H7 (cell line): ENCODE data around the gene PTPN3. TPM values are rescaled to one million over a fixed set of nuclear protein-coding genes. Genes with fewer than 3 reads are reported as not detected.

Experiments used
- DNase-seq: peaks from one replicate; pipeline ENCODE4 v3.0.0; 2012
- H3K27me3 ChIP-seq: 2 replicates; pipeline ENCODE4 v1.6.0; 2011; ENCODE audit warnings: mild to moderate bottlenecking, low read length; ENCODE audit not compliant: control insufficient read depth, insufficient read depth
- H3K36me3 ChIP-seq: replicated peaks from 2 replicates; pipeline ENCODE4 v1.5.1; 2011; ENCODE audit warnings: low read length; ENCODE audit not compliant: control insufficient read depth, insufficient read depth
- H3K4me3 ChIP-seq: 2 replicates; pipeline ENCODE4 v1.5.1; 2011; ENCODE audit warnings: low read depth, mild to moderate bottlenecking, control low read depth, low read length, moderate library complexity; ENCODE audit not compliant: insufficient read depth
- total RNA-seq: library from RNA; depleted of rRNA; stranded (reverse); fragments of >200 nt; shearing (Covaris generic); gene quantifications from 2 replicates; pipeline ENCODE4 v1.2.3, GENCODE V29; 2014

PTPN3 gene
- total RNA-seq, 1 experiment from 2014 or later: 0.62 TPM

- no peaks in the 10 kb centered on the region for H3K27me3 ChIP-seq
- no peak overlapping the region for H3K4me3 ChIP-seq
- no peaks in the 10 kb centered on the region for H3K36me3 ChIP-seq
- DNase-seq: no peak
Observed at GRCh38 chr9:109444771-109445320, 53.3 kb downstream of the PTPN3 start.

GRCh38 chr9:109442716-109443115 is 55.4 kb downstream of the PTPN3 start:
- no peak for DNase-seq
- Histone ChIP-seq H3K36me3 (no peaks in the 10 kb centered on the region), H3K4me3 (no peak overlapping the region), H3K27me3 (no peaks in the 10 kb centered on the region)

GRCh38 chr9:109441296-109441695 is 56.8 kb downstream of the PTPN3 start:
- DNase-seq: peak; percentile 61
- no peaks in the 10 kb centered on the region for H3K36me3 ChIP-seq
- no peak overlapping the region for H3K4me3 ChIP-seq
- H3K27me3 ChIP-seq: no peaks in the 10 kb centered on the region

- Histone ChIP-seq H3K27me3 (no peaks in the 10 kb centered on the region), H3K36me3 (no peaks in the 10 kb centered on the region), H3K4me3 (no peak overlapping the region)
- DNase-seq: peak; percentile 76
Observed at GRCh38 chr9:109440797-109441287, 57.3 kb downstream of the PTPN3 start.

- Histone ChIP-seq H3K36me3 (no peaks in the 10 kb centered on the region), H3K27me3 (no peaks in the 10 kb centered on the region), H3K4me3 (no peak overlapping the region)
- no peak for DNase-seq
Observed at GRCh38 chr9:109440117-109440515, 58.0 kb downstream of the PTPN3 start.

- Histone ChIP-seq H3K4me3 (no peak overlapping the region), H3K36me3 (no peaks in the 10 kb centered on the region), H3K27me3 (no peaks in the 10 kb centered on the region)
- DNase-seq: no peak
Observed at GRCh38 chr9:109439378-109440116, 58.6 kb downstream of the PTPN3 start.

GRCh38 chr9:109437286-109437685 is 60.8 kb downstream of the PTPN3 start:
- no peak for DNase-seq

GRCh38 chr9:109436071-109436470 is 62.0 kb downstream of the PTPN3 start:
- Histone ChIP-seq H3K36me3 (no peaks in the 10 kb centered on the region), H3K27me3 (no peaks in the 10 kb centered on the region), H3K4me3 (no peak overlapping the region)
- no peak for DNase-seq

More at GRCh38 chr9:109437286-109437685, 60.8 kb downstream of the PTPN3 start:
- no peak overlapping the region for H3K4me3 ChIP-seq
- no peaks in the 10 kb centered on the region for H3K27me3 ChIP-seq
- H3K36me3 ChIP-seq: no peaks in the 10 kb centered on the region

GRCh38 chr9:109433476-109433875 is 64.6 kb downstream of the PTPN3 start:
- H3K36me3 ChIP-seq: no peaks in the 10 kb centered on the region
- no peaks in the 10 kb centered on the region for H3K27me3 ChIP-seq
- H3K4me3 ChIP-seq: no peak overlapping the region
- no peak for DNase-seq

GRCh38 chr9:109430231-109430630 is 67.9 kb downstream of the PTPN3 start:
- H3K27me3 ChIP-seq: no peaks in the 10 kb centered on the region
- DNase-seq: no peak
- no peaks in the 10 kb centered on the region for H3K36me3 ChIP-seq
- H3K4me3 ChIP-seq: no peak overlapping the region

- no peak for DNase-seq
- Histone ChIP-seq H3K27me3 (no peaks in the 10 kb centered on the region), H3K4me3 (no peak overlapping the region), H3K36me3 (no peaks in the 10 kb centered on the region)
Observed at GRCh38 chr9:109428854-109429253, 69.3 kb downstream of the PTPN3 start.

GRCh38 chr9:109427886-109428285 is 70.2 kb downstream of the PTPN3 start:
- H3K4me3 ChIP-seq: no peak overlapping the region
- DNase-seq: no peak
- H3K36me3 ChIP-seq: no peaks in the 10 kb centered on the region
- H3K27me3 ChIP-seq: no peaks in the 10 kb centered on the region

- no peak for DNase-seq
- Histone ChIP-seq H3K4me3 (no peak overlapping the region), H3K27me3 (no peaks in the 10 kb centered on the region), H3K36me3 (no peaks in the 10 kb centered on the region)
Observed at GRCh38 chr9:109426626-109427402, 71.3 kb downstream of the PTPN3 start.

- no peak for DNase-seq
- Histone ChIP-seq H3K36me3 (no peaks in the 10 kb centered on the region), H3K27me3 (no peaks in the 10 kb centered on the region), H3K4me3 (no peak overlapping the region)
Observed at GRCh38 chr9:109424618-109425017, 73.5 kb downstream of the PTPN3 start.

GRCh38 chr9:109423877-109424276 is 74.2 kb downstream of the PTPN3 start:
- no peak overlapping the region for H3K4me3 ChIP-seq
- H3K36me3 ChIP-seq: no peaks in the 10 kb centered on the region
- H3K27me3 ChIP-seq: no peaks in the 10 kb centered on the region
- DNase-seq: no peak
